Adrenal gland (tissue), 5 donors: Measurements from ENCODE around the gene HFM1.

ENCODE experiments used
- CTCF ChIP-seq, 6 experiments: fragments of 450-650 bp in 4 of 6; fragments of 200-600 bp in 2 of 6; sonication (generic) in 1 of 6; IDR thresholded peaks; 1 replicate in 5 of 6; 2 replicates in 1 of 6; pipeline versions ENCODE4 v1.5.1 to v1.8.0; 2016 to 2021; ENCODE audit warnings: antibody characterized with exemption in 6 of 6, mild to moderate bottlenecking in 2 of 6, moderate library complexity in 1 of 6
- POLR2A ChIP-seq, 2 donors: fragments of 450-650 bp; IDR thresholded peaks; one replicate each; pipeline ENCODE4 v1.6.1; 2017; ENCODE audit warnings: antibody characterized with exemption in 2 of 2, mild to moderate bottlenecking in 2 of 2, moderate library complexity in 1 of 2
- donor health status: DM: no; HTN: no; CAD: no.

GRCh38 chr1:91308544-91308943 lies 96.1 kb downstream of the HFM1 start:
- TF ChIP-seq CTCF (IDR thresholded peaks at IDR 0.05) (no peak), POLR2A (IDR thresholded peaks at IDR 0.05) (no peak)
